ENCODE results near the gene MICU1. TPM values are rescaled to one million over a fixed set of nuclear protein-coding genes. Genes with fewer than 3 reads are reported as not detected.

MICU1 gene
- total and polyA plus RNA-seq, 2 donors (not counting 3 experiments of a cell fraction or from before 2014, with no cell fraction given): 27.5 to 48.0 TPM

DNA sequence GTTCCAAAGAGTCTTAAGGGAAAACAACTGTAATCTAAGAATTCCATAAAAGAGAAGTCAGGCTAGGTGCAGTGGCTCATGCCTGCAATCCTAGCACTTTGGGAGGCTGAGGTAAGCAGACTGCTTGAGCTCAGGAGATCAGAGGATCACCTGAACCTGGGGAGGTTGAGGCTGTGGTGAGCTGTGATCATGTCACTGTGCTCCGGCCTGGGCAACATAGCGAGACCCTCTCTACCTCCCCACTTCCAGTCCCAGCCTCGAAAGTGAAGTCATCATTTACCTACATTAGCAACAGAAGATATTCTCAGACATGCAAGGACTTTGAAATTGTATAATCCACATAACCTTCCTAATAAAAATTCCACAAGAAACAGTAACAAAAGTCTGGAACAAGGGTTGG is 141.4 kb downstream of the MICU1 start:
- intact Hi-C loops (cut with micrococcal nuclease): no loop called here
- ChIA-PET POLR2A (no interaction called here), CTCF (no interaction called here)
- FAIRE-seq (no peak), DNase-seq (ENCODE audit: low read depth, low spot score) (no peak)
- no peaks in the 10 kb centered on the region for H3K79me2 ChIP-seq (ENCODE audit: control insufficient read depth, insufficient read depth, low read length)
- no peaks in the 10 kb centered on the region for H3K9me3 ChIP-seq (replicated peaks; ENCODE audit: control insufficient read depth, insufficient read depth, low read length)
- no peaks in the 10 kb centered on the region for H3K27me3 ChIP-seq (ENCODE audit: control insufficient read depth in 2 of 2, insufficient read depth in 2 of 2, low read length in 2 of 2)
- H4K20me1 ChIP-seq (replicated peaks; ENCODE audit: control insufficient read depth, extremely low read depth, insufficient read depth, low read length): no peaks in the 10 kb centered on the region
- H3K27ac ChIP-seq (ENCODE audit: insufficient read depth, low read depth, low read length): no peak overlapping the region
- no peaks in the 10 kb centered on the region for H3K4me1 ChIP-seq (ENCODE audit: control insufficient read depth, extremely low read depth, insufficient read depth, low read length)
- peaks cover 0 to 2% of the 10 kb centered on the region in 2 experiments for H3K36me3 ChIP-seq (ENCODE audit: control insufficient read depth in 2 of 2, extremely low read depth in 1 of 2, insufficient read depth in 2 of 2, low read length in 2 of 2)
- no peak overlapping the region for H3K4me2 ChIP-seq (ENCODE audit: insufficient read depth, low read length)
- dilution Hi-C loops (cut with MboI; ENCODE audit: extremely low pct_ligation_motif_present, low sequenced_read_pairs): no loop called here
- no TSS peak for BruUV-seq (replicated peaks)
- H3K4me3 ChIP-seq (replicated peaks in 1 of 3; ENCODE audit: insufficient read depth in 1 of 3, low read depth in 1 of 3, low read length in 3 of 3): no peak overlapping the region
- no peak overlapping the region for H3K9ac ChIP-seq (replicated peaks; ENCODE audit: extremely low read depth, insufficient read depth, low read length)
- TF ChIP-seq GATA2 (IDR thresholded peaks at IDR 0.05; ENCODE audit: insufficient read depth, insufficient read length, low read depth, low read length): no peak
- TF ChIP-seq, protein P1, sequence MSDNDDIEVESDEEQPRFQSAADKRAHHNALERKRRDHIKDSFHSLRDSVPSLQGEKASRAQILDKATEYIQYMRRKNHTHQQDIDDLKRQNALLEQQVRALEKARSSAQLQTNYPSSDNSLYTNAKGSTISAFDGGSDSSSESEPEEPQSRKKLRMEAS (IDR thresholded peaks at IDR 0.05; ENCODE audit: insufficient read depth, insufficient read length): no peak
- TF ChIP-seq MYC (IDR thresholded peaks at IDR 0.05; ENCODE audit: low read depth, low read length): no peak
- no peak for TF ChIP-seq EZH2 (IDR thresholded peaks at IDR 0.05; ENCODE audit: borderline replicate concordance, low read depth, low read length, severe bottlenecking)
- no peak for TF ChIP-seq POLR2AphosphoS5 (IDR thresholded peaks at IDR 0.05; ENCODE audit: insufficient read depth, low read depth, low read length)
- TF ChIP-seq, protein P2, sequence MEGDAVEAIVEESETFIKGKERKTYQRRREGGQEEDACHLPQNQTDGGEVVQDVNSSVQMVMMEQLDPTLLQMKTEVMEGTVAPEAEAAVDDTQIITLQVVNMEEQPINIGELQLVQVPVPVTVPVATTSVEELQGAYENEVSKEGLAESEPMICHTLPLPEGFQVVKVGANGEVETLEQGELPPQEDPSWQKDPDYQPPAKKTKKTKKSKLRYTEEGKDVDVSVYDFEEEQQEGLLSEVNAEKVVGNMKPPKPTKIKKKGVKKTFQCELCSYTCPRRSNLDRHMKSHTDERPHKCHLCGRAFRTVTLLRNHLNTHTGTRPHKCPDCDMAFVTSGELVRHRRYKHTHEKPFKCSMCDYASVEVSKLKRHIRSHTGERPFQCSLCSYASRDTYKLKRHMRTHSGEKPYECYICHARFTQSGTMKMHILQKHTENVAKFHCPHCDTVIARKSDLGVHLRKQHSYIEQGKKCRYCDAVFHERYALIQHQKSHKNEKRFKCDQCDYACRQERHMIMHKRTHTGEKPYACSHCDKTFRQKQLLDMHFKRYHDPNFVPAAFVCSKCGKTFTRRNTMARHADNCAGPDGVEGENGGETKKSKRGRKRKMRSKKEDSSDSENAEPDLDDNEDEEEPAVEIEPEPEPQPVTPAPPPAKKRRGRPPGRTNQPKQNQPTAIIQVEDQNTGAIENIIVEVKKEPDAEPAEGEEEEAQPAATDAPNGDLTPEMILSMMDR (IDR thresholded peaks at IDR 0.05; ENCODE audit: extremely low read depth in 1 of 2, insufficient read depth in 1 of 2, low read depth in 1 of 2, low read length in 2 of 2): no peak
- TF ChIP-seq FOS (IDR thresholded peaks at IDR 0.05; ENCODE audit: borderline replicate concordance, insufficient read depth, low read length): no peak
- no peak for TF ChIP-seq POLR2A (IDR thresholded peaks at IDR 0.05; ENCODE audit: low read depth, low read length)
- no peak for TF ChIP-seq JUN (IDR thresholded peaks at IDR 0.05; ENCODE audit: borderline replicate concordance, insufficient read depth, insufficient read length, low read depth)
- H2AFZ ChIP-seq (ENCODE audit: low read depth, low read length): no peak overlapping the region
- H3K9me1 ChIP-seq (replicated peaks; ENCODE audit: control insufficient read depth, extremely low read depth, insufficient read depth, low read length): no peaks in the 10 kb centered on the region

All from endothelial cell of umbilical vein (primary cell).